A673 (cell line): ENCODE data around the gene MTMR12.

Source experiments
- CTCF ChIP-seq: fragments of 300-800, 200-600 bp; sonication (generic); conservative IDR thresholded peaks from 2 replicates; pipeline ENCODE4 v1.5.1; 2017; ENCODE audit warnings: low read depth, mild to moderate bottlenecking, antibody characterized with exemption, low read length, moderate library complexity, mixed read lengths
- EZH2 ChIP-seq: fragments of 200-600 bp; sonication (generic); IDR thresholded peaks from 2 replicates; pipeline ENCODE4 v1.6.1; 2017; ENCODE audit warnings: borderline replicate concordance, low read depth, mild to moderate bottlenecking, mixed read lengths, antibody characterized with exemption, low read length; ENCODE audit not compliant: poor library complexity, severe bottlenecking

GRCh38 chr5:32309761-32310160 is 3.0 kb downstream of the MTMR12 start:
- TF ChIP-seq CTCF, result no peak
- no peak for TF ChIP-seq EZH2
